NCI-H2029 (cell line): ENCODE measurements around the gene ACOXL.
A peak's percentile ranks its signal among the peaks of the same experiment; 100 is the strongest.

ENCODE experiments used
- DNase-seq: peaks from one replicate; lab custom pipeline; 2025; lab: John Stamatoyannopoulos, UW

Gene ACOXL

GRCh38 chr2:111139637-111140317 lies 407.4 kb downstream of the ACOXL start:
- DNase-seq, result peak; percentile 81

GRCh38 chr2:111140815-111141214 lies 408.4 kb downstream of the ACOXL start:
- DNase-seq, result no peak

GRCh38 chr2:111142101-111142500 lies 409.7 kb downstream of the ACOXL start:
- DNase-seq, result no peak

- DNase-seq, result no peak
These were observed 410.9 kb downstream of the ACOXL start for GRCh38 chr2:111143107-111143842.

GRCh38 chr2:111143843-111144198 lies 411.4 kb downstream of the ACOXL start:
- DNase-seq, result no peak

- DNase-seq, result no peak
These were observed 412.9 kb downstream of the ACOXL start for GRCh38 chr2:111145103-111145760.

GRCh38 chr2:111145951-111146350 lies 413.6 kb downstream of the ACOXL start:
- DNase-seq, result no peak

GRCh38 chr2:111148225-111148873 lies 416.0 kb downstream of the ACOXL start:
- DNase-seq, result no peak

GRCh38 chr2:111148925-111149324 lies 416.6 kb downstream of the ACOXL start:
- DNase-seq, result no peak

GRCh38 chr2:111149882-111150455 lies 417.6 kb downstream of the ACOXL start:
- no peak for DNase-seq

- DNase-seq, result no peak
These were observed 422.4 kb downstream of the ACOXL start for GRCh38 chr2:111154758-111155157.

- DNase-seq, result no peak
These were observed 423.2 kb downstream of the ACOXL start for GRCh38 chr2:111155610-111156009.

GRCh38 chr2:111156529-111156928 lies 424.2 kb downstream of the ACOXL start:
- no peak for DNase-seq

- DNase-seq, result peak; percentile 81
These were observed 424.8 kb downstream of the ACOXL start for GRCh38 chr2:111157071-111157661.

- peak; percentile 39 for DNase-seq
These were observed 425.4 kb downstream of the ACOXL start for GRCh38 chr2:111157798-111158197.

GRCh38 chr2:111159641-111160040 lies 427.3 kb downstream of the ACOXL start:
- DNase-seq, result no peak

- no peak for DNase-seq
These were observed 428.4 kb downstream of the ACOXL start for GRCh38 chr2:111160758-111161157.

- DNase-seq, result peak; percentile 81
These were observed 429.6 kb downstream of the ACOXL start for GRCh38 chr2:111161971-111162370.

- DNase-seq, result no peak
These were observed 430.5 kb downstream of the ACOXL start for GRCh38 chr2:111162718-111163331.

GRCh38 chr2:111164078-111164477 lies 431.7 kb downstream of the ACOXL start:
- no peak for DNase-seq

- no peak for DNase-seq
These were observed 432.7 kb downstream of the ACOXL start for GRCh38 chr2:111165084-111165483.
